IPS DF 6.9 (cell line): ENCODE measurements around the gene POTEH.
"Not testable (repeated sequence)": the region's sequence is repeated elsewhere in the genome, so short reads cannot be mapped to it uniquely, and the experiment has no call there.

Experiments
- DNase-seq: peaks from one replicate; pipeline ENCODE4 v3.0.0-alpha.2; 2013; ENCODE audit warnings: low read depth, low spot score
- H3K27ac ChIP-seq: one replicate; pipeline ENCODE4 v1.5.1; 2013; ENCODE audit warnings: low read length, control low read depth
- H3K27me3 ChIP-seq: 2 replicates; pipeline ENCODE4 v1.6.1; 2013; ENCODE audit warnings: mild to moderate bottlenecking, low read length; ENCODE audit not compliant: control insufficient read depth, insufficient read depth
- H3K36me3 ChIP-seq: 2 replicates; pipeline ENCODE4 v1.6.1; 2013; ENCODE audit warnings: low read length; ENCODE audit not compliant: control insufficient read depth, insufficient read depth
- H3K4me1 ChIP-seq: 2 replicates; pipeline ENCODE4 v1.6.1; 2013; ENCODE audit warnings: low read length; ENCODE audit not compliant: control insufficient read depth, insufficient read depth
- H3K4me3 ChIP-seq: 2 replicates; pipeline ENCODE4 v1.5.1; 2013; ENCODE audit warnings: mild to moderate bottlenecking, low read length
- H3K9me3 ChIP-seq: 2 replicates; pipeline ENCODE4 v1.6.1; 2013; ENCODE audit warnings: low read length, inconsistent platforms; ENCODE audit not compliant: control insufficient read depth, insufficient read depth
- WGBS: extraction: QIAGEN DNeasy Blood & Tissue Kit; methylation state at CpG from one replicate; pipeline ENCODE4 v1.1.7; 2013; ENCODE audit warnings: mixed read lengths, missing lambda C conversion rate; ENCODE audit not compliant: insufficient read length, insufficient coverage; 5-methylcytosine and 5-hydroxymethylcytosine counted together

Gene POTEH

GRCh38 chr22:15684695-15685094 is 5.1 kb upstream of the POTEH start:
- H3K36me3 ChIP-seq: not testable (repeated sequence)

GRCh38 chr22:15685641-15686040 is 4.2 kb upstream of the POTEH start:
- WGBS: no CpG with 5 or more reads among the region's 4 CpGs

More at GRCh38 chr22:15684695-15685094, 5.1 kb upstream of the POTEH start:
- DNase-seq, H3K27me3 ChIP-seq, H3K4me1 ChIP-seq, H3K9me3 ChIP-seq, H3K27ac ChIP-seq, H3K4me3 ChIP-seq: not testable (repeated sequence)
- WGBS: no CpG with 5 or more reads among the region's 6 CpGs

DNA sequence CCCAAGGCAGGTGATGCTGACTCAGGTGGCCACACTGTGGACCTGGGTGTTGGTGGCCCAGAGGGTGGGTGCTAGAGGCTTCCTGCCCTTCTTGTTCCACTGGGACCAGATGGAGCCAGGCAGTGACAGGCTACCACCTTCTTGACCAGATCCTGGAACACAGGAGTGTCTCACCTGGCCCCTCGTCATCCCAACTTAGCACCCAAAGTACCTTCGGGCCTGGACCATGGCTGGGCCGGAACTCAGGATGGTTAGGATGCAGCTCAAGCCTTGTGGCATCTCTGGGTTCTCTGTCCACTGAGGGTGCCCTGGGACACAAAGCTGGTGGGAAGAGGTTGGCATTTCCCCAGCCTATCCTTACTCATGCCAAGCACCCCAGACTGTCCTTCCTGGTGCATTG is 2.7 kb upstream of the POTEH start:
- H3K4me1 ChIP-seq, H3K4me3 ChIP-seq, H3K9me3 ChIP-seq, H3K36me3 ChIP-seq, DNase-seq, H3K27me3 ChIP-seq, H3K27ac ChIP-seq: not testable (repeated sequence)
- no CpG with 5 or more reads among the region's 3 CpGs for WGBS

More at GRCh38 chr22:15685641-15686040, 4.2 kb upstream of the POTEH start:
- H3K4me3 ChIP-seq, H3K27me3 ChIP-seq, DNase-seq, H3K9me3 ChIP-seq, H3K36me3 ChIP-seq, H3K4me1 ChIP-seq, H3K27ac ChIP-seq: not testable (repeated sequence)

- H3K36me3 ChIP-seq, H3K27me3 ChIP-seq, DNase-seq, H3K9me3 ChIP-seq, H3K4me3 ChIP-seq, H3K4me1 ChIP-seq, H3K27ac ChIP-seq: not testable (repeated sequence)
- WGBS: no CpG with 5 or more reads among the region's 4 CpGs
Measured at GRCh38 chr22:15687676-15688075, 2.1 kb upstream of the POTEH start.

- DNase-seq, H3K36me3 ChIP-seq, H3K9me3 ChIP-seq, H3K27ac ChIP-seq, H3K4me1 ChIP-seq, H3K4me3 ChIP-seq, H3K27me3 ChIP-seq: not testable (repeated sequence)
- no CpG with 5 or more reads among the region's 2 CpGs for WGBS
Measured at GRCh38 chr22:15688090-15688489, 1.7 kb upstream of the POTEH start.

DNA sequence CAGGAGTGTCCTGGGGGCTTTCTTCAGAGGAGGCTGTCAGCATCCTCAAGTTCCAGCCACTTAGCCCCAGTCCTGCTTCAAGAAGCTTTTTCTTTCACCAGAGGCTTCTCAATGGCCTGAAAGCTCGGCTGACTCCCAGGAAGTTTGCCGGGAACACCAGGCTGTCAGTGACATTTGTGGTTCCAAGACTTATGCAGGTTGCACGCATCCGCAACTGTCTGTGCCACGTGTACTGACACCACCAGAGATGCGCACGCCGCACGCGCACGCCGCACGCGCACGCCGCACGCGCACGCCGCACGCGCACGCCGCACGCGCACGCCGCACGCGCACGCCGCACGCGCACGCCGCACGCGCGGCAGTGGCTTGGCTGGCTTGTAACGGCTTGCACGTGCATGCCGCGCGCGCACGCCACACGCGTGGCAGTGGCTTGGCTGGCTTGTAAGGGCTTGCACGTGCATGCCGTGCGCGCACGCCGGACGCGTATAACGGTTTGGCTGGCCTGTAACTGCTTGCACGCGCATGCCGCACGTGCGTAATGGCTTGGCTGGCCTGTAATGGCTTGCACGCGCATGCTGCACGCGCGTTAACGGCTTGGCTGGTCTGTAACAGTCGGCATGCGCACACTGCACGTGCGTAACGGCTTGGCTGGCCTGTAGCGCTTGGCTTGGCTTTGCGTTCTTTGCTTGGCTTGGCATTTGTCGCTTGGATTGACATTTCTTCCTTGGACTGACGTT is 646 bp upstream of the POTEH start:
- H3K4me3 ChIP-seq, H3K27me3 ChIP-seq, DNase-seq, H3K9me3 ChIP-seq, H3K27ac ChIP-seq, H3K36me3 ChIP-seq, H3K4me1 ChIP-seq: not testable (repeated sequence)
- WGBS: no CpG with 5 or more reads among the region's 77 CpGs

GRCh38 chr22:15713600-15713999 is 23.8 kb downstream of the POTEH start:
- H3K4me3 ChIP-seq, H3K36me3 ChIP-seq, H3K4me1 ChIP-seq, H3K27ac ChIP-seq, H3K27me3 ChIP-seq, H3K9me3 ChIP-seq, DNase-seq: not testable (repeated sequence)
- no CpG with 5 or more reads among the region's 4 CpGs for WGBS

DNA sequence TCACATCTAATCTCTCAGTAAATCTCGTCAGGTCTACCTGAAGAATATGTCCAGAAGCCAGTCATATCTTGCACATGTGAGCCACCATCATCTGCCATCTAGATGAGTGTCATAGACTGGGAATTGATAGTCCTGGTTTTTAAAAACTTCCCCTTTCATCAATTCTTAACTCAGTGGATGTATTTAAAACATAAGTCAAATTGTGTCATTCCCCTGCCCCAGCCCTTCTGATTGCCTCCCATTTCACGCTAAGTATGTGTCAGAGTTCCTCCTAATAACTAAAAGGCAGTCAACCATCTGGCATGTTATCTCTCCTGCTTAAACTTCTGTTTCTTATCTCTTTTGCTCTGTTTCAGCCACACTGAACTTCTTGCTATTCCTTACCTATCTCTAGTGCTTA is 24.3 kb downstream of the POTEH start:
- H3K27me3 ChIP-seq: not testable (repeated sequence)

DNA sequence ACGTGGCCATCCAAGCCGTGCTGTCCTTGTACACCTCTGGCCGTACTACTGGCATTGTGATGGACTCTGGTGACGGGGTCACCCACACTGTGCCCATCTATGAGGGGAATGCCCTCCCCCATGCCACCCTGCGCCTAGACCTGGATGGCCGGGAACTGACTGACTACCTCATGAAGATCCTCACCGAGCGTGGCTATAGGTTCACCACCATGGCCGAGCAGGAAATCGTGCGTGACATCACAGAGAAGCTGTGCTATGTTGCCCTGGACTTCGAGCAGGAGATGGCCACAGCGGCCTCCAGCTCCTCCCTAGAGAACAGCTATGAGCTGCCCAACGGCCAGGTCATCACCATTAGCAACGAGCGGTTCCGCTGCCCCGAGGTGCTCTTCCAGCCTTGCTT is 32.1 kb downstream of the POTEH start:
- not testable (repeated sequence) for H3K36me3 ChIP-seq, DNase-seq, H3K9me3 ChIP-seq, H3K27ac ChIP-seq, H3K4me1 ChIP-seq, H3K4me3 ChIP-seq, H3K27me3 ChIP-seq
- no CpG with 5 or more reads among the region's 18 CpGs for WGBS

More for the DNA sequence above, 24.3 kb downstream of the POTEH start:
- H3K36me3 ChIP-seq, H3K4me3 ChIP-seq, H3K9me3 ChIP-seq, H3K27ac ChIP-seq, DNase-seq, H3K4me1 ChIP-seq: not testable (repeated sequence)
- no CpG with 5 or more reads among the region's 2 CpGs for WGBS

- not testable (repeated sequence) for H3K36me3 ChIP-seq, H3K4me3 ChIP-seq, H3K4me1 ChIP-seq, H3K27ac ChIP-seq, H3K9me3 ChIP-seq, DNase-seq, H3K27me3 ChIP-seq
- no CpG with 5 or more reads among the region's 19 CpGs for WGBS
Measured at GRCh38 chr22:15729209-15729917, 39.5 kb downstream of the POTEH start.

GRCh38 chr22:15731023-15731422 is 41.2 kb downstream of the POTEH start:
- not testable (repeated sequence) for DNase-seq, H3K36me3 ChIP-seq, H3K9me3 ChIP-seq, H3K27me3 ChIP-seq, H3K27ac ChIP-seq, H3K4me3 ChIP-seq, H3K4me1 ChIP-seq
- WGBS: no CpG with 5 or more reads among the region's 8 CpGs
